Vagina (tissue), 2 donors: Measurements from ENCODE around the gene SCD. TPM values are rescaled to one million over a fixed set of nuclear protein-coding genes. Genes with fewer than 3 reads are reported as not detected.

Source experiments
- DNase-seq, 2 donors: peaks; one replicate each; pipeline ENCODE4 v3.0.0-alpha.2; 2017; ENCODE audit errors: extremely low spot score in 2 of 2
- H3K27ac ChIP-seq: fragments of 200-600 bp; sonication (generic); one replicate; pipeline ENCODE4 v1.5.1; 2019
- H3K27me3 ChIP-seq: fragments of 200-600 bp; sonication (generic); one replicate; pipeline ENCODE4 v1.5.1; 2019
- H3K36me3 ChIP-seq, 2 donors: fragments of 200-600 bp; sonication (generic); one replicate each; pipeline ENCODE4 v1.5.1; 2017 to 2019
- H3K4me1 ChIP-seq: fragments of 200-600 bp; sonication (generic); one replicate; pipeline ENCODE4 v1.5.1; 2019
- H3K4me3 ChIP-seq, 2 donors: fragments of 200-600 bp; sonication (generic); 1 replicate in 1 of 2; 2 replicates in 1 of 2; pipeline ENCODE4 v1.5.1; 2016 to 2019
- H3K9me3 ChIP-seq: fragments of 200-600 bp; sonication (generic); one replicate; pipeline ENCODE4 v1.5.1; 2019
- CTCF ChIP-seq, 3 experiments: fragments of 450-650 bp in 2 of 3; fragments of 200-600 bp in 1 of 3; sonication (generic) in 1 of 3; IDR thresholded peaks; one replicate each; pipeline ENCODE4 v1.5.1; 2017 to 2019; ENCODE audit warnings: antibody characterized with exemption in 3 of 3, mild to moderate bottlenecking in 2 of 3, moderate library complexity in 2 of 3
- POLR2A ChIP-seq, 2 donors: fragments of 450-650 bp; IDR thresholded peaks; one replicate each; pipeline ENCODE4 v1.6.1; 2017; ENCODE audit warnings: antibody characterized with exemption in 2 of 2, mild to moderate bottlenecking in 2 of 2, moderate library complexity in 2 of 2
- POLR2AphosphoS5 ChIP-seq, 2 donors: sonication (generic); formaldehyde crosslinking; IDR thresholded peaks; one replicate each; pipeline ENCODE4 v1.9.0; 2017; ENCODE audit warnings: antibody characterized with exemption in 2 of 2, mild to moderate bottlenecking in 2 of 2, low read depth in 1 of 2; ENCODE audit not compliant: insufficient read depth in 1 of 2
- intact Hi-C: fragments of 100-400 bp; cut with DNase I; formaldehyde crosslinking; loops from one replicate; pipeline ENCODE4 v1.15.1; 2023
- total RNA-seq: library from RNA; depleted of rRNA; stranded (reverse); fragments of >200 nt; gene quantifications from one replicate; pipeline ENCODE4 v1.2.3, GENCODE V29; 2016

The SCD gene
- total RNA-seq, 1 donor from 2014 or later: 42.7 TPM

- no peak for DNase-seq
- Histone ChIP-seq H3K9me3 (no peaks in the 10 kb centered on the region), H3K27me3 (no peaks in the 10 kb centered on the region), H3K36me3 (peaks cover 0 to 6% of the 10 kb centered on the region in 2 donors), H3K4me3 (no peak overlapping the region), H3K27ac (no peak overlapping the region), H3K4me1 (no peaks in the 10 kb centered on the region)
- TF ChIP-seq POLR2AphosphoS5 (IDR thresholded peaks at IDR 0.05; ENCODE audit: insufficient read depth in 1 of 2, low read depth in 1 of 2) (no peak), CTCF (IDR thresholded peaks at IDR 0.05) (no peak), POLR2A (IDR thresholded peaks at IDR 0.05) (no peak)
- intact Hi-C loops: no loop called here
Measured at GRCh38 chr10:100383251-100383650, 36.2 kb downstream of the SCD start.

GRCh38 chr10:100391163-100392002 is 44.4 kb downstream of the SCD start:
- Histone ChIP-seq H3K27me3 (no peaks in the 10 kb centered on the region), H3K9me3 (no peaks in the 10 kb centered on the region), H3K36me3 (no peaks in the 10 kb centered on the region), H3K4me1 (no peaks in the 10 kb centered on the region), H3K27ac (no peak overlapping the region), H3K4me3 (no peak overlapping the region)
- DNase-seq: no peak
- TF ChIP-seq CTCF (IDR thresholded peaks at IDR 0.05) (no peak), POLR2AphosphoS5 (IDR thresholded peaks at IDR 0.05; ENCODE audit: insufficient read depth in 1 of 2, low read depth in 1 of 2) (no peak), POLR2A (IDR thresholded peaks at IDR 0.05) (no peak)
- intact Hi-C loops: no loop called here

GRCh38 chr10:100392686-100393003 is 45.6 kb downstream of the SCD start:
- Histone ChIP-seq H3K4me3 (no peak overlapping the region), H3K9me3 (no peaks in the 10 kb centered on the region), H3K36me3 (no peaks in the 10 kb centered on the region), H3K4me1 (no peaks in the 10 kb centered on the region), H3K27me3 (no peaks in the 10 kb centered on the region), H3K27ac (no peak overlapping the region)
- DNase-seq: no peak
- no peak for TF ChIP-seq CTCF (IDR thresholded peaks at IDR 0.05)
- TF ChIP-seq POLR2A (IDR thresholded peaks at IDR 0.05): no peak
- no peak for TF ChIP-seq POLR2AphosphoS5 (IDR thresholded peaks at IDR 0.05; ENCODE audit: insufficient read depth in 1 of 2, low read depth in 1 of 2)
- intact Hi-C loops: no loop called here

- H3K4me3 ChIP-seq: no peak overlapping the region
- no peaks in the 10 kb centered on the region for H3K9me3 ChIP-seq
- no peak for DNase-seq
- H3K4me1 ChIP-seq: no peaks in the 10 kb centered on the region
- intact Hi-C loops: no loop called here
- TF ChIP-seq POLR2AphosphoS5 (IDR thresholded peaks at IDR 0.05; ENCODE audit: insufficient read depth in 1 of 2, low read depth in 1 of 2) (no peak), POLR2A (IDR thresholded peaks at IDR 0.05) (no peak), CTCF (IDR thresholded peaks at IDR 0.05) (no peak)
- H3K27ac ChIP-seq: no peak overlapping the region
- H3K36me3 ChIP-seq: no peaks in the 10 kb centered on the region
- H3K27me3 ChIP-seq: no peaks in the 10 kb centered on the region
Measured at GRCh38 chr10:100395626-100396025, 48.6 kb downstream of the SCD start.

GRCh38 chr10:100396605-100397004 is 49.6 kb downstream of the SCD start:
- TF ChIP-seq CTCF (IDR thresholded peaks at IDR 0.05) (no peak), POLR2A (IDR thresholded peaks at IDR 0.05) (no peak), POLR2AphosphoS5 (IDR thresholded peaks at IDR 0.05; ENCODE audit: insufficient read depth in 1 of 2, low read depth in 1 of 2) (no peak)
- no peak overlapping the region for H3K4me3 ChIP-seq
- H3K27ac ChIP-seq: no peak overlapping the region
- intact Hi-C loops: no loop called here
- H3K4me1 ChIP-seq: no peaks in the 10 kb centered on the region
- H3K27me3 ChIP-seq: no peaks in the 10 kb centered on the region
- no peaks in the 10 kb centered on the region for H3K9me3 ChIP-seq
- no peaks in the 10 kb centered on the region for H3K36me3 ChIP-seq
- no peak for DNase-seq
